ENCODE measurements around the gene KCNN3. TPM values are rescaled to one million over a fixed set of nuclear protein-coding genes. Genes with fewer than 3 reads are reported as not detected.

Gene KCNN3
- polyA plus RNA-seq, 1 donor from 2014 or later = 2.2 TPM

DNA sequence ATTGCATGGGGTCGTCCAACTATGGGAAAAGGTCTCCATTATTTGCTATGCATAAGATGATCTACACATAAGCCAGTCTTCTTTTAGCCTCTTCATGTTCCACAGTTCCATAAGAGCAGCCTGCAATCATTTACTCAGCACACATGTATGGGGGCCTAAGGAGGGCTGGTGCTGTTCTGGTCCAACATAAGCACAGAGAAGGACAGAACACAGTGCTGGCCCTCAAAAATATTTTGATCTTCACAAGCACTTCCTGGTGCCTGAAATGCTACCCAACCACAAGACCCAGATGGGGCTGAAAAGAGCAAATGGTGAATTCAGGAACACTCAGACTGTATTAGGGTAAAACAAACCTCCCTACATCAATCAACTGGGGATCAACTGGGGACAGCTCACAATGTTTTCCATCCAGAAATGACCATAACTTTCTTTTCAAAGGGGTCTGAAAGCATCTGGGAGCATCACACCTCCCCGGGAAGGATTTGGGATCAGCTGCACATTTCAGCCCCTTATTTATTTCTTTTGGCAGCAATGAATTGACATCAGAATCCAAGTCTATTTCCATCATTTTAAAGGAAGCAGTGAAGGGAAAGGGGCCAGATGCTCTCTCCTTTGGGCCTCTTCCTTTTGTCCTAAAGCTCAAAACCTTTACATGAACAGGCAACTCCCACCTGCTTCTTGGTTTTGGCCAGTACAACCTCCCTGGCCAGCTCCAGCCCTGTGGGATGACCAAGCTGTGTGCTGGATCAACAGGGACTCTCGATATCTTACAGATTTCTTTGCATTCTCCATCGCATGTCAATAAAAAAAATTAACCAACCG lies 45.7 kb downstream of the KCNN3 start:
- H3K4me2 ChIP-seq (ENCODE audit: low read length) = no peak overlapping the region
- no peak overlapping the region for H3K9ac ChIP-seq (ENCODE audit: low read length)
- no peaks in the 10 kb centered on the region for H3F3A ChIP-seq (ENCODE audit: insufficient read depth, low read length, poor library complexity, severe bottlenecking)
- H3K79me2 ChIP-seq (replicated peaks; ENCODE audit: insufficient read depth, low read length) = no peaks in the 10 kb centered on the region
- no peak overlapping the region for H3K27ac ChIP-seq (ENCODE audit: low read length)
- no peak overlapping the region for H2AFZ ChIP-seq (ENCODE audit: low read depth, low read length)
- H4K20me1 ChIP-seq (ENCODE audit: insufficient read depth) = no peaks in the 10 kb centered on the region
- H3K9me3 ChIP-seq (ENCODE audit: low read length) = no peaks in the 10 kb centered on the region
- H3K9me2 ChIP-seq (ENCODE audit: insufficient read depth, low read length) = no peaks in the 10 kb centered on the region
- no peak overlapping the region for H3K4me3 ChIP-seq (ENCODE audit: low read length)
- no peaks in the 10 kb centered on the region for H3K27me3 ChIP-seq (ENCODE audit: insufficient read depth, low read depth, low read length)
- no peaks in the 10 kb centered on the region for H3K36me3 ChIP-seq (ENCODE audit: insufficient read depth, low read length)
- no peak for TF ChIP-seq RAD21 (conservative IDR thresholded peaks at IDR 0.05)
- no peak for TF ChIP-seq EP300 (conservative IDR thresholded peaks at IDR 0.05; ENCODE audit: poor library complexity, severe bottlenecking)
- TF ChIP-seq TAF1 (IDR thresholded peaks at IDR 0.05; ENCODE audit: low read depth) = no peak
- TF ChIP-seq EZH2 (IDR thresholded peaks at IDR 0.05; ENCODE audit: borderline replicate concordance, insufficient read depth, low read length, poor library complexity, severe bottlenecking) = no peak
- TF ChIP-seq, protein P1, sequence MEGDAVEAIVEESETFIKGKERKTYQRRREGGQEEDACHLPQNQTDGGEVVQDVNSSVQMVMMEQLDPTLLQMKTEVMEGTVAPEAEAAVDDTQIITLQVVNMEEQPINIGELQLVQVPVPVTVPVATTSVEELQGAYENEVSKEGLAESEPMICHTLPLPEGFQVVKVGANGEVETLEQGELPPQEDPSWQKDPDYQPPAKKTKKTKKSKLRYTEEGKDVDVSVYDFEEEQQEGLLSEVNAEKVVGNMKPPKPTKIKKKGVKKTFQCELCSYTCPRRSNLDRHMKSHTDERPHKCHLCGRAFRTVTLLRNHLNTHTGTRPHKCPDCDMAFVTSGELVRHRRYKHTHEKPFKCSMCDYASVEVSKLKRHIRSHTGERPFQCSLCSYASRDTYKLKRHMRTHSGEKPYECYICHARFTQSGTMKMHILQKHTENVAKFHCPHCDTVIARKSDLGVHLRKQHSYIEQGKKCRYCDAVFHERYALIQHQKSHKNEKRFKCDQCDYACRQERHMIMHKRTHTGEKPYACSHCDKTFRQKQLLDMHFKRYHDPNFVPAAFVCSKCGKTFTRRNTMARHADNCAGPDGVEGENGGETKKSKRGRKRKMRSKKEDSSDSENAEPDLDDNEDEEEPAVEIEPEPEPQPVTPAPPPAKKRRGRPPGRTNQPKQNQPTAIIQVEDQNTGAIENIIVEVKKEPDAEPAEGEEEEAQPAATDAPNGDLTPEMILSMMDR (IDR thresholded peaks at IDR 0.05; ENCODE audit: poor library complexity, severe bottlenecking) = no peak
- TF ChIP-seq MXI1 (conservative IDR thresholded peaks at IDR 0.05; ENCODE audit: poor library complexity, severe bottlenecking) = no peak
- TF ChIP-seq, protein P2, sequence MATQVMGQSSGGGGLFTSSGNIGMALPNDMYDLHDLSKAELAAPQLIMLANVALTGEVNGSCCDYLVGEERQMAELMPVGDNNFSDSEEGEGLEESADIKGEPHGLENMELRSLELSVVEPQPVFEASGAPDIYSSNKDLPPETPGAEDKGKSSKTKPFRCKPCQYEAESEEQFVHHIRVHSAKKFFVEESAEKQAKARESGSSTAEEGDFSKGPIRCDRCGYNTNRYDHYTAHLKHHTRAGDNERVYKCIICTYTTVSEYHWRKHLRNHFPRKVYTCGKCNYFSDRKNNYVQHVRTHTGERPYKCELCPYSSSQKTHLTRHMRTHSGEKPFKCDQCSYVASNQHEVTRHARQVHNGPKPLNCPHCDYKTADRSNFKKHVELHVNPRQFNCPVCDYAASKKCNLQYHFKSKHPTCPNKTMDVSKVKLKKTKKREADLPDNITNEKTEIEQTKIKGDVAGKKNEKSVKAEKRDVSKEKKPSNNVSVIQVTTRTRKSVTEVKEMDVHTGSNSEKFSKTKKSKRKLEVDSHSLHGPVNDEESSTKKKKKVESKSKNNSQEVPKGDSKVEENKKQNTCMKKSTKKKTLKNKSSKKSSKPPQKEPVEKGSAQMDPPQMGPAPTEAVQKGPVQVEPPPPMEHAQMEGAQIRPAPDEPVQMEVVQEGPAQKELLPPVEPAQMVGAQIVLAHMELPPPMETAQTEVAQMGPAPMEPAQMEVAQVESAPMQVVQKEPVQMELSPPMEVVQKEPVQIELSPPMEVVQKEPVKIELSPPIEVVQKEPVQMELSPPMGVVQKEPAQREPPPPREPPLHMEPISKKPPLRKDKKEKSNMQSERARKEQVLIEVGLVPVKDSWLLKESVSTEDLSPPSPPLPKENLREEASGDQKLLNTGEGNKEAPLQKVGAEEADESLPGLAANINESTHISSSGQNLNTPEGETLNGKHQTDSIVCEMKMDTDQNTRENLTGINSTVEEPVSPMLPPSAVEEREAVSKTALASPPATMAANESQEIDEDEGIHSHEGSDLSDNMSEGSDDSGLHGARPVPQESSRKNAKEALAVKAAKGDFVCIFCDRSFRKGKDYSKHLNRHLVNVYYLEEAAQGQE (IDR thresholded peaks at IDR 0.05; ENCODE audit: borderline replicate concordance) = no peak

DNA sequence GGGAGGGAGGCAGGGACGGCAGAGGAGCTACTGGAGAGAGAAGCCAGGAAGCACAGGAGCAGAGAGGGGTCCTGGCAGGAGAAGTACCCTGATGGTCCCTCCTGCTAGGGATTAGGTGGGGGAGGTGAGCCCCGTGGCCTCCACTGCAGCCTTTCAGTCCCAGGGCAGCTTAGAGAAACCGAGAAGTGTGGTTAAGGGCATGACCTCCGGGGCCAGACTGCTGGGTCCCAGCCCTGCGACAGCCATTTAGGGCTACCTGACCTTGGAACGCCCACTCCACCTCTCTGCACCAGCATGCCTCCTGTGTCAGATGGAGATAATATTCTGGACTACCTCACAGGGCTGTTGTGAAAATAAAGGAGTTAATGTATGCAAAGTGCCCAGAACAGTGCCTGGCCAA lies 47.4 kb downstream of the KCNN3 start:
- Histone ChIP-seq H3K79me2 (replicated peaks; ENCODE audit: insufficient read depth, low read length) (no peaks in the 10 kb centered on the region), H3K9ac (ENCODE audit: low read length) (no peak overlapping the region), H2AFZ (ENCODE audit: low read depth, low read length) (no peak overlapping the region), H3K27ac (ENCODE audit: low read length) (no peak overlapping the region), H4K20me1 (ENCODE audit: insufficient read depth) (no peaks in the 10 kb centered on the region), H3K4me2 (ENCODE audit: low read length) (no peak overlapping the region), H3K4me3 (ENCODE audit: low read length) (no peak overlapping the region), H3K36me3 (ENCODE audit: insufficient read depth, low read length) (no peaks in the 10 kb centered on the region), H3K27me3 (ENCODE audit: insufficient read depth, low read depth, low read length) (no peaks in the 10 kb centered on the region), H3F3A (ENCODE audit: insufficient read depth, low read length, poor library complexity, severe bottlenecking) (no peaks in the 10 kb centered on the region), H3K9me2 (ENCODE audit: insufficient read depth, low read length) (no peaks in the 10 kb centered on the region), H3K9me3 (ENCODE audit: low read length) (no peaks in the 10 kb centered on the region)
- TF ChIP-seq MXI1 (conservative IDR thresholded peaks at IDR 0.05; ENCODE audit: poor library complexity, severe bottlenecking) (no peak), TAF1 (IDR thresholded peaks at IDR 0.05; ENCODE audit: low read depth) (no peak), POLR2AphosphoS5 (IDR thresholded peaks at IDR 0.05) (no peak), EZH2 (IDR thresholded peaks at IDR 0.05; ENCODE audit: borderline replicate concordance, insufficient read depth, low read length, poor library complexity, severe bottlenecking) (no peak), SMC3 (conservative IDR thresholded peaks at IDR 0.05; ENCODE audit: poor library complexity) (no peak), RAD21 (conservative IDR thresholded peaks at IDR 0.05) (no peak)
